Thymus (tissue), 11 donors: ENCODE measurements around the gene MOB2. TPM values are rescaled to one million over a fixed set of nuclear protein-coding genes. Genes with fewer than 3 reads are reported as not detected.
A peak's percentile ranks its signal among the peaks of the same experiment; 100 is the strongest.

ENCODE experiments used
- DNase-seq, 9 donors: peaks; one replicate each; pipeline ENCODE4 v3.0.0-alpha.2; 2013; ENCODE audit warnings: low spot score in 9 of 9, low read depth in 6 of 9, missing footprints in 1 of 9
- H3K27ac ChIP-seq, 2 donors: one replicate each; pipeline ENCODE4 v1.5.1; 2013; ENCODE audit warnings: control low read depth in 1 of 2, low read depth in 1 of 2, low read length in 1 of 2, mild to moderate bottlenecking in 1 of 2, moderate library complexity in 1 of 2
- H3K27me3 ChIP-seq, 2 donors: one replicate each; pipeline ENCODE4 v1.5.1; 2013; ENCODE audit warnings: low read length in 1 of 2; ENCODE audit not compliant: control insufficient read depth in 2 of 2, insufficient read depth in 1 of 2
- H3K36me3 ChIP-seq, 2 donors: one replicate each; pipeline ENCODE4 v1.5.1; 2013; ENCODE audit warnings: low read length in 1 of 2, mild to moderate bottlenecking in 1 of 2, moderate library complexity in 1 of 2; ENCODE audit not compliant: control insufficient read depth in 2 of 2, insufficient read depth in 2 of 2
- H3K4me1 ChIP-seq, 2 donors: one replicate each; pipeline ENCODE4 v1.5.1; 2013; ENCODE audit warnings: low read length in 2 of 2; ENCODE audit not compliant: control insufficient read depth in 2 of 2, insufficient read depth in 2 of 2
- H3K4me3 ChIP-seq, 2 donors: one replicate each; pipeline ENCODE4 v1.5.1; 2013; ENCODE audit warnings: low read length in 2 of 2, control low read depth in 1 of 2, mild to moderate bottlenecking in 1 of 2
- H3K9me3 ChIP-seq, 2 donors: one replicate each; pipeline ENCODE4 v1.5.1; 2013; ENCODE audit warnings: low read length in 1 of 2, mild to moderate bottlenecking in 1 of 2; ENCODE audit not compliant: control insufficient read depth in 2 of 2, insufficient read depth in 1 of 2
- WGBS: extraction: QIAGEN DNeasy Blood & Tissue Kit; methylation state at CpG from one replicate; pipeline ENCODE4 v1.1.7; 2013; 5-methylcytosine and 5-hydroxymethylcytosine counted together
- polyA plus RNA-seq: library from polyadenylated mRNA; stranded (reverse); fragments of 200-250 nt; gene quantifications from one replicate; pipeline ENCODE4 v1.2.3, GENCODE V29; 2013
- total RNA-seq: library from RNA; stranded (reverse); fragments of 120-200 nt; gene quantifications from one replicate; pipeline ENCODE4 v1.2.4, GENCODE V29; 2013
- donor health status: healthy.

Gene MOB2
- total and polyA plus RNA-seq, 2 donors, result 34.0 to 46.5 TPM

GRCh38 chr11:1458340-1459218 lies 28.0 kb downstream of the MOB2 start:
- Histone ChIP-seq H3K4me3 (no peak overlapping the region), H3K27me3 (peaks cover 0 to 4% of the 10 kb centered on the region in 2 donors), H3K27ac (no peak overlapping the region), H3K36me3 (no peaks in the 10 kb centered on the region), H3K4me1 (no peaks in the 10 kb centered on the region), H3K9me3 (peaks cover 0 to 2% of the 10 kb centered on the region in 2 donors)
- peak in 1 of 9 donors; percentile 10 for DNase-seq
- 73% methylated on average over 18 of the region's 18 CpGs for WGBS

GRCh38 chr11:1457856-1458255 lies 28.7 kb downstream of the MOB2 start:
- WGBS, result 96% methylated on average over 18 of the region's 18 CpGs

GRCh38 chr11:1457326-1457680 lies 29.3 kb downstream of the MOB2 start:
- Histone ChIP-seq H3K36me3 (no peaks in the 10 kb centered on the region), H3K9me3 (no peaks in the 10 kb centered on the region), H3K27ac (no peak overlapping the region), H3K27me3 (peaks cover 0 to 4% of the 10 kb centered on the region in 2 donors), H3K4me3 (no peak overlapping the region), H3K4me1 (no peaks in the 10 kb centered on the region)
- no peak for DNase-seq
- 86% methylated on average over 13 of the region's 13 CpGs for WGBS

More at GRCh38 chr11:1457856-1458255, 28.7 kb downstream of the MOB2 start:
- DNase-seq, result no peak
- Histone ChIP-seq H3K27ac (no peak overlapping the region), H3K9me3 (no peaks in the 10 kb centered on the region), H3K27me3 (peaks cover 0 to 4% of the 10 kb centered on the region in 2 donors), H3K36me3 (no peaks in the 10 kb centered on the region), H3K4me1 (no peaks in the 10 kb centered on the region), H3K4me3 (no peak overlapping the region)

GRCh38 chr11:1456596-1457325 lies 29.8 kb downstream of the MOB2 start:
- H3K36me3 ChIP-seq, result no peaks in the 10 kb centered on the region
- peaks cover 0 to 4% of the 10 kb centered on the region in 2 donors for H3K27me3 ChIP-seq
- WGBS, result 95% methylated on average over 44 of the region's 44 CpGs
- H3K9me3 ChIP-seq, result no peaks in the 10 kb centered on the region
- no peak overlapping the region for H3K4me3 ChIP-seq
- no peak overlapping the region for H3K27ac ChIP-seq
- no peaks in the 10 kb centered on the region for H3K4me1 ChIP-seq
- DNase-seq, result no peak

GRCh38 chr11:1456176-1456575 lies 30.4 kb downstream of the MOB2 start:
- Histone ChIP-seq H3K9me3 (no peaks in the 10 kb centered on the region), H3K36me3 (no peaks in the 10 kb centered on the region), H3K4me3 (no peak overlapping the region), H3K27me3 (peaks cover 0 to 4% of the 10 kb centered on the region in 2 donors), H3K27ac (no peak overlapping the region), H3K4me1 (no peaks in the 10 kb centered on the region)
- DNase-seq, result no peak
- 95% methylated on average over 22 of the region's 22 CpGs for WGBS

- 75% methylated on average over 5 of the region's 5 CpGs for WGBS
- Histone ChIP-seq H3K36me3 (no peaks in the 10 kb centered on the region), H3K27ac (no peak overlapping the region), H3K27me3 (peaks cover 0 to 4% of the 10 kb centered on the region in 2 donors), H3K9me3 (no peaks in the 10 kb centered on the region), H3K4me1 (no peaks in the 10 kb centered on the region), H3K4me3 (no peak overlapping the region)
- no peak for DNase-seq
These were observed 30.9 kb downstream of the MOB2 start for GRCh38 chr11:1455763-1456060.

- DNase-seq, result no peak
- no peak overlapping the region for H3K4me3 ChIP-seq
- peaks cover 0 to 4% of the 10 kb centered on the region in 2 donors for H3K27me3 ChIP-seq
- 74% methylated on average over 24 of the region's 24 CpGs for WGBS
- H3K9me3 ChIP-seq, result no peaks in the 10 kb centered on the region
- no peaks in the 10 kb centered on the region for H3K4me1 ChIP-seq
- no peak overlapping the region for H3K27ac ChIP-seq
- H3K36me3 ChIP-seq, result no peaks in the 10 kb centered on the region
These were observed 31.4 kb downstream of the MOB2 start for GRCh38 chr11:1455032-1455762.

- Histone ChIP-seq H3K9me3 (no peaks in the 10 kb centered on the region), H3K4me3 (no peak overlapping the region), H3K4me1 (no peaks in the 10 kb centered on the region), H3K27ac (no peak overlapping the region), H3K36me3 (no peaks in the 10 kb centered on the region), H3K27me3 (peaks cover 0 to 4% of the 10 kb centered on the region in 2 donors)
- DNase-seq, result no peak
- WGBS, result 84% methylated on average over 21 of the region's 21 CpGs
These were observed 32.0 kb downstream of the MOB2 start for GRCh38 chr11:1454576-1454975.

- Histone ChIP-seq H3K4me3 (no peak overlapping the region), H3K4me1 (no peaks in the 10 kb centered on the region), H3K9me3 (no peaks in the 10 kb centered on the region), H3K27ac (no peak overlapping the region), H3K27me3 (peaks cover 0 to 4% of the 10 kb centered on the region in 2 donors), H3K36me3 (no peaks in the 10 kb centered on the region)
- peak in 8 of 9 donors; percentile 4 to 37 (median 18) for DNase-seq
- 18% methylated on average over 17 of the region's 17 CpGs for WGBS
These were observed 33.0 kb downstream of the MOB2 start for GRCh38 chr11:1453611-1454034.
